A673 (cell line): Measurements from ENCODE around the gene GGPS1. TPM values are rescaled to one million over a fixed set of nuclear protein-coding genes. Genes with fewer than 3 reads are reported as not detected.

Source experiments
- BruUV-seq: library from RNA; stranded (reverse); fragments of 400-500 nt; replicated peaks from 2 replicates; lab custom pipeline; 2021; lab: Mats Ljungman, UMichigan
- CTCF ChIA-PET: fragments of 300-600 bp; sonication (Branson Sonifier 250); formaldehyde crosslinking; loops from one replicate; lab custom pipeline; 2022; ENCODE audit warnings: antibody characterized with exemption; lab: Charles Lee
- POLR2A ChIA-PET: fragments of 300-600 bp; sonication (Branson Sonifier 250); formaldehyde crosslinking; loops from one replicate; lab custom pipeline; 2022; ENCODE audit warnings: antibody characterized with exemption; ENCODE audit not compliant: low non-redundant PET; lab: Charles Lee
- DNase-seq: peaks from one replicate; pipeline ENCODE4 v3.0.0-alpha.2; 2015; ENCODE audit warnings: low spot score
- H3K27ac ChIP-seq: fragments of 200-600 bp; sonication (generic); 2 replicates; pipeline ENCODE4 v1.5.1; 2016; ENCODE audit warnings: mixed run types, low read depth, mild to moderate bottlenecking, mixed read lengths, antibody characterized with exemption, low read length; ENCODE audit not compliant: poor library complexity, severe bottlenecking
- H3K27me3 ChIP-seq: fragments of 200-600 bp; sonication (generic); replicated peaks from 2 replicates; pipeline ENCODE4 v1.6.1; 2017; ENCODE audit warnings: mixed run types, low read depth, mild to moderate bottlenecking, mixed read lengths, antibody characterized with exemption, low read length; ENCODE audit not compliant: insufficient read depth, poor library complexity
- H3K36me3 ChIP-seq: fragments of 200-600 bp; sonication (generic); 2 replicates; pipeline ENCODE4 v1.6.1; 2016; ENCODE audit warnings: mixed run types, mild to moderate bottlenecking, mixed read lengths, antibody characterized with exemption, low read length; ENCODE audit not compliant: insufficient read depth, poor library complexity, severe bottlenecking
- H3K4me1 ChIP-seq: fragments of 200-600 bp; sonication (generic); 2 replicates; pipeline ENCODE4 v1.6.1; 2017; ENCODE audit warnings: mixed run types, mild to moderate bottlenecking, mixed read lengths, antibody characterized with exemption, low read length; ENCODE audit not compliant: insufficient read depth, poor library complexity, severe bottlenecking
- H3K4me3 ChIP-seq: fragments of 200-600 bp; sonication (generic); 2 replicates; pipeline ENCODE4 v1.5.1; 2016; ENCODE audit warnings: low read depth, mixed run types, mild to moderate bottlenecking, mixed read lengths, low read length; ENCODE audit not compliant: poor library complexity, severe bottlenecking
- H3K9me3 ChIP-seq: fragments of 200-600 bp; sonication (generic); 2 replicates; pipeline ENCODE4 v1.6.1; 2016; ENCODE audit warnings: mixed run types, low read depth, mild to moderate bottlenecking, mixed read lengths, antibody characterized with exemption, low read length; ENCODE audit not compliant: poor library complexity, severe bottlenecking
- CTCF ChIP-seq: fragments of 300-800, 200-600 bp; sonication (generic); conservative IDR thresholded peaks from 2 replicates; pipeline ENCODE4 v1.5.1; 2017; ENCODE audit warnings: low read depth, mild to moderate bottlenecking, antibody characterized with exemption, low read length, moderate library complexity, mixed read lengths
- EZH2 ChIP-seq: fragments of 200-600 bp; sonication (generic); IDR thresholded peaks from 2 replicates; pipeline ENCODE4 v1.6.1; 2017; ENCODE audit warnings: borderline replicate concordance, low read depth, mild to moderate bottlenecking, mixed read lengths, antibody characterized with exemption, low read length; ENCODE audit not compliant: poor library complexity, severe bottlenecking
- intact Hi-C: fragments of 100-400 bp; cut with micrococcal nuclease; formaldehyde crosslinking; loops from one replicate; pipeline ENCODE4 v1.10.0; 2022; ENCODE audit not compliant: unreplicated experiment
- total RNA-seq: library from RNA; stranded (reverse); gene quantifications from 2 replicates; pipeline ENCODE4 v1.2.3, GENCODE V29; 2021

GGPS1 gene
- total RNA-seq, 1 experiment from 2014 or later: 26.8 TPM

- Histone ChIP-seq H3K27ac (no peak overlapping the region), H3K36me3 (no peaks in the 10 kb centered on the region), H3K9me3 (no peaks in the 10 kb centered on the region), H3K4me3 (no peak overlapping the region), H3K4me1 (peaks cover 6% of the 10 kb centered on the region), H3K27me3 (no peaks in the 10 kb centered on the region)
- TF ChIP-seq CTCF (no peak), EZH2 (no peak)
- ChIA-PET CTCF (no interaction called here), POLR2A (no interaction called here)
- BruUV-seq: no TSS peak
- no peak for DNase-seq
- intact Hi-C loops: no loop called here
Observed at GRCh38 chr1:235313262-235313661, 15.1 kb upstream of the GGPS1 start.

DNA sequence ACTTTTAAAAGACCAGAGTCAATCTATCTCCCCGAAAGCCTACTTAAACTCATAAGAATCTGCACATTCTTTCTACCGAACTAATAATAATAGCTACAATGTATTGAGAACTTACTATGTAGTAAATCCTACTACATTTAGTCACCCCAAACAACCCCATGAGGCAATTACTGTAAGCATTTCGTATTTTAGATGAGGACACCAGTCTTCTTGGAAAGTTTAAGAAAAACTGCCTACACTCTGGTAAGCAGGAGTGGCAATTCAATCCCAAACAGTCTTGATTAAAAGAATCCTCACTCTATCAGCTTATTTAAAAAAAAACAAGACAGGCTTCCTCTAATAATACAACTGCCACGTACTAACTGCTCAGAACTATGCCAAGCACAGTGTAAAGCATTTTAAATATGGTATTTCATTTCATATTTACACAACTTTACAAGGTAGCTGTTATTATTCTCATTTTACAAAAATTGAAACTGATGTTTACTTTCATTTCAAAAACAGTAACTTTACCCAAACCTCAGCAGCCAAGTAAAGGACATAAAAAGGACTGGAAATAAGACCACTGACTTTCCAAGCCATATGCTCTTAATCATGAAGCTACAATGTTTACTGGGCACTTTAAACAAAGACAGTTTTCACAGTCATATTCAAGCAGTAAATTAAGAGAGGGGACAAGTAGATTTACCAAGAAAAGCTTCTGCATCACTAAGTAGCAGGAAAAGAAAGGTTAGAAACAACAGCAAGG, 14.3 kb upstream of the GGPS1 start:
- H3K27ac ChIP-seq: no peak overlapping the region
- BruUV-seq: no TSS peak
- H3K36me3 ChIP-seq: no peaks in the 10 kb centered on the region
- TF ChIP-seq EZH2 (no peak), CTCF (no peak)
- no peak for DNase-seq
- ChIA-PET POLR2A (no interaction called here), CTCF (interaction anchor here (0.6 kb wide), 1 partner anchor 13 kb away, joined by 4 read pairs; no protein-coding TSS in a partner anchor)
- H3K4me1 ChIP-seq: peaks cover 6% of the 10 kb centered on the region
- no peaks in the 10 kb centered on the region for H3K9me3 ChIP-seq
- no peaks in the 10 kb centered on the region for H3K27me3 ChIP-seq
- intact Hi-C loops: no loop called here
- H3K4me3 ChIP-seq: no peak overlapping the region

DNA sequence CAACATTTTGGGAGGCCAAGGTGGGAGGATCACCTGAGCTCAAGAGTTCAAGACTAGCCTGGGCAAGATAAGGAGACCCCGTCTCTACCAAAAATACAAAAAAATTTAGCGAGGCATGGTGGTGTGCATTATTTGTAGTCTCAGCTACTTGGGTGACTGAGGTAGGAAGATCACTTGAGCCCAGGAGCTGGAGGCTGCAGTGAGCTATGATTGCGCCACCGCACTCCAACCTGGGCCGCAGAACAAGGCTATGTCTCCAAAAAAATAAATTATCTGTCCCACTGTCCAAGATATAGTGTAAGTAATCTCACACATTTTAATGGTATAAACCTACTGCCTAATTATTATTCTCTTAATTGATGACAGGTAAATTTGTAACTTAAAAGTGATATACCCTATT, 13.2 kb upstream of the GGPS1 start:
- Histone ChIP-seq H3K36me3 (no peaks in the 10 kb centered on the region), H3K9me3 (no peaks in the 10 kb centered on the region), H3K27me3 (no peaks in the 10 kb centered on the region), H3K4me3 (no peak overlapping the region), H3K27ac (no peak overlapping the region), H3K4me1 (peaks cover 6% of the 10 kb centered on the region)
- BruUV-seq: no TSS peak
- DNase-seq: no peak
- intact Hi-C loops: no loop called here
- CTCF ChIA-PET: no interaction called here
- no peak for TF ChIP-seq CTCF
- no peak for TF ChIP-seq EZH2
- POLR2A ChIA-PET: no interaction called here
